ENCODE data around the gene ZHX3. TPM values are rescaled to one million over a fixed set of nuclear protein-coding genes. Genes with fewer than 3 reads are reported as not detected.
A peak's percentile ranks its signal among the peaks of the same experiment; 100 is the strongest.

Gene ZHX3
- total and polyA plus RNA-seq, 9 of the 15 experiments (the other 6 are each of a cell fraction or from before 2014, with no cell fraction given) = 0.80 to 14.6 (median 4.9) TPM

DNA sequence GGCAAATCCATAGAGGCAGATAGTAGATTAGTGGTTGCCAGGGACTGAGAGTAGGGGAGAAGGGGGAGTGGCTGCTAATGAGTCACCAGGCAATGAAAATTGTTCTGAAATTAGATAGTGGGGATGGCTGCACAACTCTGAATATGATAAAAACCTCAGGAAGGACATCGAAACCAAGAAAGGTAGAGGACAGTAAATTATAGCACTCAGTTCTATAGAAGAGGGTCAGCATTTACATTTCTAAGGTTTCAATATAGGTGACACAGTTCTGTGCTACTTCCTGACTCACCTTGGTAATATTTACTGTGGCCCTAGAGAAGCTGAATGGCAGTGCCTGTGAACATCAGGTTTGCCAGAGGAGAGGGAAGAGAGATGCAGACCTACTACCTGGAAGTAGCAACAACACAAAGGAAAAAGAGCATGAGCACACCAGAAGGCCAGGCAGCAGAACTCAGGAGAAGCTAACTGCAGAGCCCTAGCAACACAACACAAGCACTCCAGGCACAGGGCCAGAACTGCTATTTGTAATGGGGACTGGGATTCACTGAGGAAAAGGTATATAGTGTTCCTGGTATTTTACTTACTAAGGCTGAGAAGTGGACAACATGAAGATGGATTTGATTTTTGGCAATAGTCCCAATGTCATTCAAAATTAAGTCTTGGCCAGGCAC, 104.2 kb downstream of the ZHX3 start (continued):
- TF ChIP-seq, protein P1, sequence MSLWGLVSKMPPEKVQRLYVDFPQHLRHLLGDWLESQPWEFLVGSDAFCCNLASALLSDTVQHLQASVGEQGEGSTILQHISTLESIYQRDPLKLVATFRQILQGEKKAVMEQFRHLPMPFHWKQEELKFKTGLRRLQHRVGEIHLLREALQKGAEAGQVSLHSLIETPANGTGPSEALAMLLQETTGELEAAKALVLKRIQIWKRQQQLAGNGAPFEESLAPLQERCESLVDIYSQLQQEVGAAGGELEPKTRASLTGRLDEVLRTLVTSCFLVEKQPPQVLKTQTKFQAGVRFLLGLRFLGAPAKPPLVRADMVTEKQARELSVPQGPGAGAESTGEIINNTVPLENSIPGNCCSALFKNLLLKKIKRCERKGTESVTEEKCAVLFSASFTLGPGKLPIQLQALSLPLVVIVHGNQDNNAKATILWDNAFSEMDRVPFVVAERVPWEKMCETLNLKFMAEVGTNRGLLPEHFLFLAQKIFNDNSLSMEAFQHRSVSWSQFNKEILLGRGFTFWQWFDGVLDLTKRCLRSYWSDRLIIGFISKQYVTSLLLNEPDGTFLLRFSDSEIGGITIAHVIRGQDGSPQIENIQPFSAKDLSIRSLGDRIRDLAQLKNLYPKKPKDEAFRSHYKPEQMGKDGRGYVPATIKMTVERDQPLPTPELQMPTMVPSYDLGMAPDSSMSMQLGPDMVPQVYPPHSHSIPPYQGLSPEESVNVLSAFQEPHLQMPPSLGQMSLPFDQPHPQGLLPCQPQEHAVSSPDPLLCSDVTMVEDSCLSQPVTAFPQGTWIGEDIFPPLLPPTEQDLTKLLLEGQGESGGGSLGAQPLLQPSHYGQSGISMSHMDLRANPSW (CRISPR knock-in tag; IDR thresholded peaks at IDR 0.05) = no peak
- TF ChIP-seq, protein P2, sequence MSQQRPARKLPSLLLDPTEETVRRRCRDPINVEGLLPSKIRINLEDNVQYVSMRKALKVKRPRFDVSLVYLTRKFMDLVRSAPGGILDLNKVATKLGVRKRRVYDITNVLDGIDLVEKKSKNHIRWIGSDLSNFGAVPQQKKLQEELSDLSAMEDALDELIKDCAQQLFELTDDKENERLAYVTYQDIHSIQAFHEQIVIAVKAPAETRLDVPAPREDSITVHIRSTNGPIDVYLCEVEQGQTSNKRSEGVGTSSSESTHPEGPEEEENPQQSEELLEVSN (IDR thresholded peaks at IDR 0.05; ENCODE audit: borderline replicate concordance in 1 of 2, extremely low read depth in 1 of 2, insufficient read depth in 1 of 2, insufficient read length in 1 of 2, low read depth in 1 of 2, low read length in 1 of 2, poor library complexity in 1 of 2, severe bottlenecking in 1 of 2) = no peak
- TF ChIP-seq JUN (IDR thresholded peaks at IDR 0.05; ENCODE audit: borderline replicate concordance, low read depth, low read length) (peak; percentile 51; the same call in 1 of the 2 replicates), JUN (CRISPR knock-in tag; IDR thresholded peaks at IDR 0.05; ENCODE audit: borderline replicate concordance) (no peak), JUND (IDR thresholded peaks at IDR 0.05; ENCODE audit: borderline replicate concordance, low read depth, low read length) (peak; percentile 88), JUND (tag; IDR thresholded peaks at IDR 0.05; ENCODE audit: borderline replicate concordance, low read depth, low read length) (peak; percentile 85; the same call in 2 of the 3 replicates), SMARCA4 (IDR thresholded peaks at IDR 0.05) (peak; percentile 36; the same call in 1 of the 2 replicates), SNRNP70 (optimal IDR thresholded peaks at IDR 0.05; ENCODE audit: low read depth, low read length) (no peak), ZNF121 (CRISPR knock-in tag; conservative IDR thresholded peaks at IDR 0.05) (no peak), NFATC3 (IDR thresholded peaks at IDR 0.05) (no peak), ZNF347 (CRISPR knock-in tag; IDR thresholded peaks at IDR 0.05; ENCODE audit: low read depth) (no peak), KLF13 (tag; IDR thresholded peaks at IDR 0.05; ENCODE audit: borderline replicate concordance, low read depth) (no peak), RFX1 (IDR thresholded peaks at IDR 0.05) (peak; percentile 18; the same call in 1 of the 2 replicates), PHF8 (IDR thresholded peaks at IDR 0.05; ENCODE audit: borderline replicate concordance, low read length) (no peak)
- TF ChIP-seq, protein P3, sequence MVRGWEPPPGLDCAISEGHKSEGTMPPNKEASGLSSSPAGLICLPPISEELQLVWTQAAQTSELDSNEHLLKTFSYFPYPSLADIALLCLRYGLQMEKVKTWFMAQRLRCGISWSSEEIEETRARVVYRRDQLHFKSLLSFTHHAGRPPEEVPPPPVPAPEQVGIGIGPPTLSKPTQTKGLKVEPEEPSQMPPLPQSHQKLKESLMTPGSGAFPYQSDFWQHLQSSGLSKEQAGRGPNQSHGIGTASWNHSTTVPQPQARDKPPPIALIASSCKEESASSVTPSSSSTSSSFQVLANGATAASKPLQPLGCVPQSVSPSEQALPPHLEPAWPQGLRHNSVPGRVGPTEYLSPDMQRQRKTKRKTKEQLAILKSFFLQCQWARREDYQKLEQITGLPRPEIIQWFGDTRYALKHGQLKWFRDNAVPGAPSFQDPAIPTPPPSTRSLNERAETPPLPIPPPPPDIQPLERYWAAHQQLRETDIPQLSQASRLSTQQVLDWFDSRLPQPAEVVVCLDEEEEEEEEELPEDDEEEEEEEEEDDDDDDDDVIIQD (CRISPR knock-in tag; IDR thresholded peaks at IDR 0.05) = no peak
- TF ChIP-seq, protein P4, sequence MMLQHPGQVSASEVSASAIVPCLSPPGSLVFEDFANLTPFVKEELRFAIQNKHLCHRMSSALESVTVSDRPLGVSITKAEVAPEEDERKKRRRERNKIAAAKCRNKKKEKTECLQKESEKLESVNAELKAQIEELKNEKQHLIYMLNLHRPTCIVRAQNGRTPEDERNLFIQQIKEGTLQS (IDR thresholded peaks at IDR 0.05) = peak; percentile 70
- TF ChIP-seq, protein P4 (CRISPR knock-in tag; conservative IDR thresholded peaks at IDR 0.05) = no peak
- TF ChIP-seq, protein P5, sequence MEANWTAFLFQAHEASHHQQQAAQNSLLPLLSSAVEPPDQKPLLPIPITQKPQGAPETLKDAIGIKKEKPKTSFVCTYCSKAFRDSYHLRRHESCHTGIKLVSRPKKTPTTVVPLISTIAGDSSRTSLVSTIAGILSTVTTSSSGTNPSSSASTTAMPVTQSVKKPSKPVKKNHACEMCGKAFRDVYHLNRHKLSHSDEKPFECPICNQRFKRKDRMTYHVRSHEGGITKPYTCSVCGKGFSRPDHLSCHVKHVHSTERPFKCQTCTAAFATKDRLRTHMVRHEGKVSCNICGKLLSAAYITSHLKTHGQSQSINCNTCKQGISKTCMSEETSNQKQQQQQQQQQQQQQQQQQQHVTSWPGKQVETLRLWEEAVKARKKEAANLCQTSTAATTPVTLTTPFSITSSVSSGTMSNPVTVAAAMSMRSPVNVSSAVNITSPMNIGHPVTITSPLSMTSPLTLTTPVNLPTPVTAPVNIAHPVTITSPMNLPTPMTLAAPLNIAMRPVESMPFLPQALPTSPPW (CRISPR knock-in tag; IDR thresholded peaks at IDR 0.05) = no peak; the same call in 1 of the 2 replicates
